GM19023 (cell line): ENCODE results near the gene NKX2-8.
"Not testable (repeated sequence)": the region's sequence is repeated elsewhere in the genome, so short reads cannot be mapped to it uniquely, and the experiment has no call there.

ENCODE experiments used
- ATAC-seq: cut with Tn5 transposase; IDR thresholded peaks from one replicate; pipeline ENCODE4 v1.9.1; 2021; ENCODE audit warnings: mild to moderate bottlenecking, moderate library complexity; ENCODE audit not compliant: unreplicated experiment

Gene NKX2-8

DNA sequence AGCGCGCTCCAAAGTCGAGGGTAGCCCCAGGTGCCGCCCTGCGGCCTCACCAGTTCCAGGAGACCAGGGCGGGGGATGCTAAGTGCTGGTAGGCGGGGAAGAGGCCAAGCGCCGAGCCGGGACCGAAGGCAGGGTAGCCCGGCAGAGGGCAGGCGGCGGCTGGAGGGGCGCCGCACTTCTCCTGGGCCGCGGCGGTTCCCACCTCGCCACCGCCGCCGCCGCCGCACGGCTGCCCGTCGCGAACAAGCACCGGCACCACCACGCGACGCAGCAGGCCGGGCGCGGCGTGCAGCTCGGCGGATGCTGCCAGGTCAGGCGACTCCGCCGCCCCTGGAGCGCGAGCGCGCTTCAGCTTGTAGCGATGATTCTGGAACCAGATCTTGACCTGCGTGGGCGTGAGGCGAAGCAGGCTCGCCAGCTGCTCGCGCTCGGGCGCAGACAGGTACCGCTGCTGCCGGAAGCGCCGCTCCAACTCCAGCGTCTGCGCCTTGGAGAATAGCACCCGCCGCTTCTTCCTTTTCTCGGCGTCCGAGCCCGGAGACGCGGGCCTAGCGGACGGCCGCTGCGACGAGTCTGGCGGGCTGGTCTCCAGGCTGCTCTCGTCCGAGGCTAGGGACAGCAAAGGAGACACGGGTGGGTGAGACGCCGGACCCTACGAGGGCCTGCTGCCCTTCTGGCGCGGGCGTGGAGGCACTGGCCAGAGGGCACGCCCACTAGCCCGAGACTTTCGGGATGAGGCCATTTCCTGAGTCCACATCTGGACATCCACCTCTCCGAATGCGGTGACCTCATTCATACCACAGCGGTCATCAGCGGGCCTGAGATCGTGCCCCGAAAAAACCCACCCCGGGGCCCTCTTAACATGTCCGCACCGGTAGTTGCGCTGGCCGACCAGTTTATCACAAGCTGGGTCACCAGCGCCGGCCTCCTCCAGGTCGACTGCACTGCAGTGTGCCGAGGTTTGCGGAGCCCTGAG lies 1.3 kb downstream of the NKX2-8 start:
- no peak for ATAC-seq

DNA sequence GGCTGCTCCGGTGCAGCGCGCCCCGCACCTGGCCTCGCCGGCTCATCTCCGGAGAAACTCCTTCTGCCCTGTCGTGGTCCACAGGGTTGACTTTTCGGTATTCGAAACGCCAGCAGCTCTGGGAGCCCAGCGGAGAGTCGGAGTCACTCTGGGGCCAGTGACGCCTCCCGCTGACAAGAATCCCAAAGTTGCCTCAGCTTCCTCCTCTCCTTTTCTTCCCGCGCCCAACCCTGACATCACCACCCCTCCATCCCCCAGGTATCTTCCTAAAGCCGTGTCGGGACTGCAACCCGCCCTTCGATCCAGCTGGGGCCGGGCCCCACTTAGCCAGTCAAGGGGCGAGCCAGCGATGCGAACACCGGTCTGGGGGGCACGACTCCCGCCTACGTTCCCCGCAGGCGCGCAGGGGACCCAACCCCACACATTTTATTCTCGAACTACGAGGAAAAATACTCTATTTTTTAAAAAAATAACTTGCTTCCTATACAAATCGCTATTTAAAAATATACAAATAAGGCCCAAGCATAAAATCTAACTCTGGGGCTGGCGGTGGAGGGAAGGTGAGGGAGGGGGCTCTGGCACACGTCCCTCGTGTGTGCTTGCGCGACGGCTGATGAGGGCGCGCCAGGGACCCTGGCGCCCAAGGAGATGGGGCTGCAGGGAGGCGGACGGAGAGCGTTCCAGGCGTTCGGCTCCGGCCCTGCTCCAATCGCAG lies 2.1 kb downstream of the NKX2-8 start:
- ATAC-seq, result no peak

DNA sequence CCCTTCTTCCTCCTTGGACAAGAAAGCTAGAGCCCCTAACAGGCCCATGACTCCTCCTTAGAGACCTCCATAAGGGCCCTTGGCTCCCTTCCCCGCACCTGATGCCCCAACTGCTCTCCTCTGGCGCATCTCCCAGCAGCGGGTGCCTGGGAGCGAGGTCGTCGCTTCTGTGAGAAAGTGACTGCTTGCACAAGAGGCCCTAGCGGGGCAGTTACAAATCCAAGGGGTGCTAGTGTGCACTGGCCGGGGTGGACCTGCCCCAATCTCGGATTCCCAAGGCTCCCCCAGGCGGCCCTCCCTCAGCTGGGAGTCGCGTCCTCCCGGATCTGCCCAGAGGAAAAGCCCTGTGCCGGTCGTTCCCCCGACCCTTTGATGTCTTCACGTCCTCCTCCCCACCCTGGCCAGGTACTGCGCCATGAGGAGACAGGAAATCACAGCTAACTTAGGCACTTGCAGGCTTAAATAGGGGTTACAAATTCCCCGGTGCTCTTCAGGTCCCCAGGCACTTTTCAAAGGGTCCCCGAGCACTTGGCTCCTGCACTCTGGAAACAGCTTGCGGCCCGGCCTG lies 2.8 kb downstream of the NKX2-8 start:
- ATAC-seq, result no peak

DNA sequence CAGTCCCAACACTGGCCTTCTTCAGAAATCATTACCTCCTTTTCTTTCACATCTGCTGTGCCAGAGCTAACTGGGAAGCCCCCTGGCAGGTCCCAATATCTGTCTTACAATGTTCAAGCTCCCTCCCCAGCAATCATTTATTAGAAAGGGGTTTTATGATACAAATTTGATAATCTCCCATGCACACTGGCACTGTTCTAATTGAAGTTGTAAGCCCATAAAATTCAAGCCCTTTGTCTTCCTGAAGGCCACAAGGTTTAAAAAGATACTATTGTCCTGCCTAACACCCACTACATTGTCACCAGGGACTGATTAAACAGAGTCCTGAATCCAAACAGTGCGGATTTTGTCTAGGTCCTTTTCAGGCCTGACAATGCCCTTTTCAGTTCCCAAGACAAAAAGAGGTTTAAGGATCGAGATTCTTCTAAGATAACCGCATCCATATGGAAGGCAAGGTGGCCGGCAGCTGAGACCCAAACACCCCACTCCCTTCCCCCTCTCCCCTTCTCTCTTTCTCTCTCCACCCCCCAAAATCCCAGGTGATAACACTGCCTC lies 3.3 kb downstream of the NKX2-8 start:
- ATAC-seq, result no peak

DNA sequence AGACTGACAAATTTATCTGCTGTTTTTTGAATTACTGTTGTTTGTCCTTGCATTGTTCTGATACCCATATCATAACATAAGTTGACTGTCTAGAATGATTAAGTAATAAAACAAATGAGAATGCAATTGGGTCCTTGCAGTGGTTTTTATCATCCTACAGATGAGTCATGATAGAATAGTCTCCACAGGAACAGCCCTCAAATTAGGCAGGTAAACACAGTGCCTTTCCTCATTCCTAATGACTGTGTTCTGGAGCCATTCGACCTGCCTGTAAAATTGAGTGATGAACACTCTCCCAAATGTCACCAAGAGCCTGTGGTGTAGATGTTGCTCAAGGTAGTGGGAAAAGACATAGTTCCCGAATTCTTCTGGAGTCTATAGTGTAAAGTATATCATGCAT lies 12.3 kb downstream of the NKX2-8 start:
- ATAC-seq, result no peak

DNA sequence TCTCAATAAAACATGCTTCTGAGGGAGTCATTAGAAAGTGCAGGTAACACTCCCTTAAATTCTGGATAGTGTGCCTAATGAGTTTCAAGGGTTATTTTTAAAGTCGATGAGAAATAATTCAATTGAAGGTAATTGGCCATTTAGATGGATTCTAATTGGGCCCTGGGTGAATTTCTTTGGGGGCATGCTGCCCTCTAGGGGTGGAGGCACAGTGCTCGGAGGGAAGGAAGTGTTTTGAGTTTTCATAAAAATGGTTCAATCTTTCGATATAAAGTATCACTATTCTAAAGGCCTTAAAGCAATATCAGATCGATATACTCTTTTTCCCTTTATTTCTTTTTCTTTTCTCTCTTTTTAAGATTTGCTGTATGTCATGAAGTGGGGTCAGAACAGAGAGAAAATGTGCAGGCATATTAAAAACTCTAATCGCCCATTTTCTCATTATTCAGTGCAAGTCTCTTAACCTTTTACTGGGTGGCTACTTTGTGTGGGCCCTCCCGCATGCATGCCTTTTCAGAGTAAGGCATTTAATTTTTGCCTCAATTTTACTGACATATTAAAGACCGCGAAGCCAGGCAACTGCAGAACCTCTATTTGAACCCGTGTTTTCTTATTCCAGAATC lies 25.5 kb downstream of the NKX2-8 start:
- no peak for ATAC-seq

DNA sequence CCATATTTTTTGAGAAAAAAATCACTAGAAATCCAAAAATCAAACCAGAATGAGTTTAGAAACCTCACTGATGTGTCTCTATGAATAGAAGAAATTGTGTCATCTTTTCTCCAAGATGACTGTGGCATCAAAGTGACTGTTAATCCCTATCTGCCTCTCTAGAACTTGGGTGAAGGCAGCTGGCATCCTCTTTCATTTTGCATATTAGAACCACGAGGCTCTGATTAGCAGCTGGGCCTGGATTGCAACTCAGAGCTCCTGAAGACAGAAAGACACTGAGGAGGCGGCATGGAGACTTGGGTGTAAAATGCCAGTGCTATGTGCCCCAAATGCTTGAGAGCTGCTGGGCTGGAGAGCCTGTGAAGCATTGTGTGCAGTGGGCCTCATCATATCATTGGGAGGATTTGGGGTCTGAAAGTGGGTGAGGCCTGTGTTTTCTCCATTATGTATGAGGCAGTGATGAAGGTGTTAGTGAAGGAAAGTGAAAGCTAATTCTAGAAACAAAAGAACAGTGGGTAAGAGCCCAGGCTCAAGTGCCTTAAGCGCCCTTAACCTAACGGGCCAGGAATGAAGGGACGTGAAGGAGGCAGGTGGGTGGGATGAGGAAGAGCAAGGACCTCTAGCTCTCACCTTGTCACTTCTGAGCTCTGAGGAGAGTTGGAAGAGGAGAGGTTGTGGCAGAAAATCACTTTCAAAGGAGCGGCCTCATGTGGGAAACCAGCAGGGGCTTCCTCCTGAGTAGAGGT lies 26.2 kb downstream of the NKX2-8 start:
- ATAC-seq, result no peak

DNA sequence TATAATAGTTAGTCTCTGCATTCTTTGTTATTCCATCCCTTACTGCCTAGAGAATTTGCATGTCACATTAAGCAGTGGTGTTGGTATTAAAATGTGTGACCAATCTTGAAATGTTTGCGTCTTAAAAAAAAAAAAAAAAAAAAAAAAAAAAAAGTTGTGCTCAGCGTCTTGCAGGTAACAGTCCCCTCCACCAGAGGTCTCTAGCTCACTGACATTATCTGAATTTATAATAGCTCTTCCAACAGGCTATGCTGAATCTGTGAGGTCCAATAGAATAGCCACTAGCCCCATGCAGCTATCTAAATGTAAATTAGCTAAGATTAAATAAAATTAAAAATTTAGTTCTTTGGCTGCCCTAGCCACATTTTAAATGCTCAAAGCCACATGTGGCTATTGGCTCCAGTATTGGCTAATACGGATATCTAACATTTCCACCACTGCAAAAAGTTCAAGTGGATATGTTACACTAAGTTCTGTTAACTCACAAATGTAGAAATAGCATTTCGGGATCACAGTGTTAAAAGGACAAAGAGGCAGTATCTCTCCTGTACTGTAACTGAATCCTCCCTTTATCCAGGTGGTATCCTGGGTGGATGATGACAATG lies 28.7 kb downstream of the NKX2-8 start:
- ATAC-seq, result no peak

DNA sequence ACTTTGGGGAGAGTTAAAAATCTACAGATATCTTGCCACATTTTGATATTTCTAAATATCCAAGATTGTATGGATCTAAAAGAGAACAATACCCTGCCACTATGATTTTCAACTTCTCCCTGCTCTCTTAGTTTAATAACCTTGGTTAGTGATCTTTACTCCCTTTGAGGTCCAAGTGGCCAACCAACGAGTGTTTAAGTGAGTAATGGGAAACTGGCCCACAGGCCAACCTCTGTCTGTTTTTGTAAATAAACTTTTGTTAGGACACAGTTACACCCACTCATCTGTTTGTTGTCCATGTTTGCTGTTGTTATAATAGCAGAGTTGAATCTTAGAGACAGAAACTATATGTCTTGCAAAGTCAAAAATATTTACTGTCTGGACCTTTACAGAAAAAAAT lies 31.5 kb downstream of the NKX2-8 start:
- no peak for ATAC-seq

DNA sequence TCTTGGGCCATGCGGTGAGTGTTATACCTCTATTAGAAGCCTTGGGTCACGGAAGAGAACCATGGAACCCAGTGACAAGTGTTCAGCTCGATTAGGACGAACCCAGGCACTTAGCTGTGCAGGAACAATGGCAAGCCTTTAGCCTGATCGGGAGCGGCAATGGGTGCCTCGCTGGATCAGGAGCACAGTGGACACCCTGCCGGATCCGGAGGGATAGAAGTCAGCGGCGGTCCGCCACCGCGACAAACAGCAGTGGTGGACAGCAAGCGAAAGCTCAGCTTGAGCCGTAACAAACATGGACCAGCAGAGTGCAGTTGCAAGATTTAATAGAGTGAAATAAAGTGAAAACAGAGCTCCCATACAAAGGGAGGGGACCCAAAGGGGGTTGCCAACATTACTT lies 38.1 kb downstream of the NKX2-8 start:
- ATAC-seq, result not testable (repeated sequence)

DNA sequence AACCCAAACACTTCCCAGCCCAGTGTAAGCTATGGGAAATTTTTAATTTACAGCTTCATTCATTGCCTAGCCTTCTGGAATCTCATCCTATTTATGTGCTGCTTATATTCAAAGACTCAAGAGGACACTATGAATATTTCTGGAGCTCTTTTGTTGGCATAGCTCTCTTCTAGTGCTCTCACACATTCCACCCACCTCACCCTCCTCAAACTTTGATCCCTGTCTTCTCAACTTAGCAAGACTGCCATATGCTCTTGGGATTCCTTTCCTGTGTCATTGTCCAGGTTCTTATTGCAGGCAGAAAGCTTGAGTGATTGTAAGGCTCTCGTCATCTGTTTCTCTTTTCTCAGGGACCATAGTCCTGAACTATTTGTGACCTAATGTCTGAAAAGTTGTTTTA lies 44.4 kb downstream of the NKX2-8 start:
- ATAC-seq, result no peak
